SU-DHL-6 (cell line): ENCODE data around the gene TC2N.
"Not testable (repeated sequence)": the region's sequence is repeated elsewhere in the genome, so short reads cannot be mapped to it uniquely, and the experiment has no call there.

Experiments
- EZH2phosphoT487 ChIP-seq: fragments of 200-600 bp; sonication (generic), shearing (Covaris generic); conservative IDR thresholded peaks from 2 replicates; pipeline ENCODE4 v1.6.1; 2018; ENCODE audit warnings: mild to moderate bottlenecking, antibody characterized with exemption, low read length, moderate library complexity, mixed read lengths
- TF ChIP-seq, protein P1 (sequence below): fragments of 200-600 bp; sonication (generic); IDR thresholded peaks from one replicate; pipeline ENCODE4 v1.5.1; 2017; ENCODE audit warnings: antibody characterized with exemption, mild to moderate bottlenecking, low read length, moderate library complexity; ENCODE audit not compliant: insufficient read depth, poor library complexity, severe bottlenecking

DNA sequence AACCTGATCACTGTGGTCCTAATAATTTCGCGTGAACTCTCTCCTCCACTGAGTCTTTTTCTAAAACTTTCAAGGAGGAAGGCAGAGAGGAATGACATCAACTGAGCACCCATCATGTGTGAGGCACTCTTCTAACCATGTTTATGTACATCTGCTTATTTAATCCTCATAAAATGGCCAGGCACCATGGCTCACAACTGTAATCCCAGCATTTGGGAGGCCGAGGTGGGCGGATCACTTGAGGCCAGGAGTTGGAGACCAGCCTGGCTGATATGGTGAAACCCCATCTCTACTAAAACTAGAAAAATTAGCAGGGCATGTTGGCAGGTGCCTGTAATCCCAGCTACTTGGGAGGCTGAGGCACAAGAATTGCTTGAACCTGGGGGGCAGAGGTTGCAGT lies 4.1 kb upstream of the TC2N start:
- TF ChIP-seq, protein P1, sequence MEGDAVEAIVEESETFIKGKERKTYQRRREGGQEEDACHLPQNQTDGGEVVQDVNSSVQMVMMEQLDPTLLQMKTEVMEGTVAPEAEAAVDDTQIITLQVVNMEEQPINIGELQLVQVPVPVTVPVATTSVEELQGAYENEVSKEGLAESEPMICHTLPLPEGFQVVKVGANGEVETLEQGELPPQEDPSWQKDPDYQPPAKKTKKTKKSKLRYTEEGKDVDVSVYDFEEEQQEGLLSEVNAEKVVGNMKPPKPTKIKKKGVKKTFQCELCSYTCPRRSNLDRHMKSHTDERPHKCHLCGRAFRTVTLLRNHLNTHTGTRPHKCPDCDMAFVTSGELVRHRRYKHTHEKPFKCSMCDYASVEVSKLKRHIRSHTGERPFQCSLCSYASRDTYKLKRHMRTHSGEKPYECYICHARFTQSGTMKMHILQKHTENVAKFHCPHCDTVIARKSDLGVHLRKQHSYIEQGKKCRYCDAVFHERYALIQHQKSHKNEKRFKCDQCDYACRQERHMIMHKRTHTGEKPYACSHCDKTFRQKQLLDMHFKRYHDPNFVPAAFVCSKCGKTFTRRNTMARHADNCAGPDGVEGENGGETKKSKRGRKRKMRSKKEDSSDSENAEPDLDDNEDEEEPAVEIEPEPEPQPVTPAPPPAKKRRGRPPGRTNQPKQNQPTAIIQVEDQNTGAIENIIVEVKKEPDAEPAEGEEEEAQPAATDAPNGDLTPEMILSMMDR = not testable (repeated sequence)
- TF ChIP-seq EZH2phosphoT487 = not testable (repeated sequence)
